ENCODE measurements around the gene PRSS16.

DNA sequence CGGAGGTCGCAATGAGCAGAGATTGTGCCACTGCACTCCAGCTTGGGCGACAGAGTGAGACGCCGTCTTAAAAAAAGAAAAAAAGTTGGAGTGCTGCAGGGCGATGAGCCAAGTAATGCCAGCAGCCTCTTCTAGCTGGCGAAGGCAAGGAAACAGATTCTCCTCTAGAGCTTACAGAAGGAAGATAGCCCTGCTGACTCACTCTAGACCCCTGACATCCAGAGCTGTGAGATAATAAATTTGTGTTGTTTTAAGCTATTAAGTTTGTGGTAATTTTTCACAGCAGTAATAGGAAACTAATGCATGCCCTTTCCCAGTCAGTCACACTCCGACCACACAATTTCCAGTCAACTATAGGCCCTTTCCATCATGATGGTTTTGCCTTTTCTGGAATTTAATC lies 16.4 kb downstream of the PRSS16 start:
- TF ChIP-seq FOXA1 (IDR thresholded peaks at IDR 0.05) (no peak), FOXM1 (IDR thresholded peaks at IDR 0.05; ENCODE audit: borderline replicate concordance) (no peak), SP1 (IDR thresholded peaks at IDR 0.05) (no peak)
